RWPE2 (cell line): ENCODE results near the gene NLRX1.

Experiments used
- ATAC-seq: fragments of 200-7000 bp; cut with Tn5 transposase; 3 replicates; pipeline ENCODE4 v1.9.1; 2021; ENCODE audit warnings: low read depth
- DNase-seq: peaks from one replicate; pipeline ENCODE4 v3.0.0-alpha.2; 2020; ENCODE audit warnings: low spot score
- H3K27ac ChIP-seq: fragments of 450-650 bp; 2 replicates; pipeline ENCODE4 v1.5.1; 2017; ENCODE audit warnings: mild to moderate bottlenecking; ENCODE audit not compliant: poor library complexity, severe bottlenecking
- H3K27me3 ChIP-seq: fragments of 250-450 bp; sonication (Bioruptor Pico); 2 replicates; pipeline ENCODE4 v1.5.1; 2021; ENCODE audit warnings: mild to moderate bottlenecking, moderate library complexity; ENCODE audit not compliant: insufficient read depth, poor library complexity, severe bottlenecking
- H3K36me3 ChIP-seq: fragments of 250-450 bp; sonication (Bioruptor Pico); 2 replicates; pipeline ENCODE4 v1.5.1; 2020; ENCODE audit warnings: low read depth, mild to moderate bottlenecking, moderate library complexity
- H3K4me1 ChIP-seq: fragments of 250-450 bp; sonication (Bioruptor Pico); 2 replicates; pipeline ENCODE4 v1.5.1; 2021; ENCODE audit warnings: mild to moderate bottlenecking, moderate library complexity; ENCODE audit not compliant: insufficient read depth, poor library complexity, severe bottlenecking
- H3K4me3 ChIP-seq: fragments of 250-450 bp; sonication (Bioruptor Pico); 2 replicates; pipeline ENCODE4 v1.5.1; 2021; ENCODE audit warnings: mild to moderate bottlenecking, moderate library complexity; ENCODE audit not compliant: severe bottlenecking
- H3K9me3 ChIP-seq: fragments of 250-450 bp; sonication (Bioruptor Pico); 2 replicates; pipeline ENCODE4 v1.5.1; 2021; ENCODE audit warnings: mild to moderate bottlenecking, moderate library complexity; ENCODE audit not compliant: severe bottlenecking
- CTCF ChIP-seq: fragments of 450-650 bp; IDR thresholded peaks from one replicate; pipeline ENCODE4 v1.5.1; 2017; ENCODE audit warnings: mild to moderate bottlenecking, moderate library complexity; ENCODE audit not compliant: poor library complexity, severe bottlenecking

The NLRX1 gene

GRCh38 chr11:119153049-119153818, 15.3 kb upstream of the NLRX1 start:
- Histone ChIP-seq H3K4me1 (no peaks in the 10 kb centered on the region), H3K9me3 (no peaks in the 10 kb centered on the region), H3K4me3 (no peak overlapping the region), H3K36me3 (no peaks in the 10 kb centered on the region), H3K27ac (no peak overlapping the region), H3K27me3 (no peaks in the 10 kb centered on the region)
- ATAC-seq = no peak
- DNase-seq = no peak
- TF ChIP-seq CTCF = no peak

- DNase-seq (no peak), ATAC-seq (no peak)
- H3K36me3 ChIP-seq = no peaks in the 10 kb centered on the region
- H3K4me1 ChIP-seq = no peaks in the 10 kb centered on the region
- no peak overlapping the region for H3K4me3 ChIP-seq
- H3K9me3 ChIP-seq = no peaks in the 10 kb centered on the region
- H3K27ac ChIP-seq = no peak overlapping the region
- H3K27me3 ChIP-seq = no peaks in the 10 kb centered on the region
- no peak for TF ChIP-seq CTCF
Measured at GRCh38 chr11:119154178-119154577, 14.3 kb upstream of the NLRX1 start.

- Histone ChIP-seq H3K36me3 (no peaks in the 10 kb centered on the region), H3K4me1 (no peaks in the 10 kb centered on the region), H3K27ac (no peak overlapping the region), H3K9me3 (no peaks in the 10 kb centered on the region), H3K4me3 (no peak overlapping the region), H3K27me3 (no peaks in the 10 kb centered on the region)
- ATAC-seq (peak; percentile 61), DNase-seq (no peak)
- peak; percentile 24 for TF ChIP-seq CTCF
Measured at GRCh38 chr11:119155733-119156492, 12.6 kb upstream of the NLRX1 start.

GRCh38 chr11:119156496-119156895, 12.0 kb upstream of the NLRX1 start:
- no peak overlapping the region for H3K27ac ChIP-seq
- no peaks in the 10 kb centered on the region for H3K36me3 ChIP-seq
- ATAC-seq (no peak), DNase-seq (no peak)
- no peaks in the 10 kb centered on the region for H3K4me1 ChIP-seq
- H3K9me3 ChIP-seq = no peaks in the 10 kb centered on the region
- TF ChIP-seq CTCF = no peak
- no peak overlapping the region for H3K4me3 ChIP-seq
- no peaks in the 10 kb centered on the region for H3K27me3 ChIP-seq

GRCh38 chr11:119157063-119157462, 11.5 kb upstream of the NLRX1 start:
- Histone ChIP-seq H3K27me3 (no peaks in the 10 kb centered on the region), H3K36me3 (no peaks in the 10 kb centered on the region), H3K4me3 (no peak overlapping the region), H3K27ac (no peak overlapping the region), H3K9me3 (no peaks in the 10 kb centered on the region), H3K4me1 (no peaks in the 10 kb centered on the region)
- DNase-seq (no peak), ATAC-seq (no peak)
- no peak for TF ChIP-seq CTCF
